CD4-positive, alpha-beta memory T cell (primary cell): ENCODE data around the gene PLPP3. TPM values are rescaled to one million over a fixed set of nuclear protein-coding genes. Genes with fewer than 3 reads are reported as not detected.

ENCODE experiments used
- CTCF ChIA-PET: fragments of 350-600 bp; sonication (Branson Sonifier 250); formaldehyde crosslinking; loops from one replicate; lab custom pipeline; 2021; ENCODE audit warnings: inconsistent platforms; ENCODE audit not compliant: partially characterized antibody; lab: Charles Lee
- POLR2A ChIA-PET: fragments of 350-600 bp; sonication (Branson Sonifier 250); formaldehyde crosslinking; loops from one replicate; lab custom pipeline; 2021; ENCODE audit not compliant: partially characterized antibody; lab: Charles Lee
- DNase-seq, 5 donors: peaks; one replicate each; pipeline versions ENCODE4 v3.0.0 to v3.0.0-alpha.2; 2020 to 2022; ENCODE audit warnings: mixed read lengths in 1 of 5
- H3K27ac ChIP-seq: one replicate; pipeline ENCODE4 v1.7.0; 2013; ENCODE audit warnings: low read depth, low read length
- H3K27me3 ChIP-seq: 2 replicates; pipeline ENCODE4 v1.7.0; 2013; ENCODE audit warnings: mild to moderate bottlenecking, low read length, moderate library complexity; ENCODE audit not compliant: insufficient read depth
- H3K36me3 ChIP-seq: 2 replicates; pipeline ENCODE4 v1.7.0; 2013; ENCODE audit warnings: mild to moderate bottlenecking, low read length, moderate library complexity; ENCODE audit not compliant: insufficient read depth
- H3K4me1 ChIP-seq: 2 replicates; pipeline ENCODE4 v1.7.0; 2013; ENCODE audit warnings: mild to moderate bottlenecking, low read length, moderate library complexity; ENCODE audit not compliant: insufficient read depth
- H3K4me3 ChIP-seq, 2 donors: one replicate each; pipeline ENCODE4 v1.7.0; 2013; ENCODE audit warnings: low read length in 2 of 2, mild to moderate bottlenecking in 1 of 2
- H3K9me3 ChIP-seq, 2 donors: one replicate each; pipeline ENCODE4 v1.7.0; 2013; ENCODE audit warnings: low read length in 2 of 2, control low read depth in 1 of 2; ENCODE audit not compliant: control insufficient read depth in 1 of 2
- H3K27ac Mint-ChIP-seq, 7 donors: one replicate each; pipeline ENCODE4 v1.8.0; 2020 to 2021; ENCODE audit warnings: mixed read lengths in 7 of 7, mild to moderate bottlenecking in 6 of 7, inconsistent platforms in 3 of 7, moderate library complexity in 3 of 7
- H3K27me3 Mint-ChIP-seq, 2 donors: one replicate each; pipeline ENCODE4 v1.8.0; 2020 to 2021; ENCODE audit warnings: mixed read lengths in 2 of 2
- H3K36me3 Mint-ChIP-seq, 2 donors: one replicate each; pipeline ENCODE4 v1.8.0; 2020 to 2021; ENCODE audit warnings: mixed read lengths in 2 of 2, inconsistent platforms in 1 of 2, mild to moderate bottlenecking in 1 of 2
- H3K4me1 Mint-ChIP-seq, 4 donors: one replicate each; pipeline ENCODE4 v1.8.0; 2020 to 2021; ENCODE audit warnings: mixed read lengths in 4 of 4, mild to moderate bottlenecking in 1 of 4
- H3K4me3 Mint-ChIP-seq, 8 donors: one replicate each; pipeline ENCODE4 v1.8.0; 2020 to 2021; ENCODE audit warnings: mixed read lengths in 8 of 8, mild to moderate bottlenecking in 7 of 8, moderate library complexity in 6 of 8, inconsistent platforms in 3 of 8
- H3K9me3 Mint-ChIP-seq, 8 donors: one replicate each; pipeline ENCODE4 v1.8.0; 2020 to 2021; ENCODE audit warnings: mixed read lengths in 8 of 8, mild to moderate bottlenecking in 5 of 8, inconsistent platforms in 3 of 8, moderate library complexity in 1 of 8
- intact Hi-C: fragments of 100-400 bp; cut with micrococcal nuclease; formaldehyde crosslinking; loops from one replicate; pipeline ENCODE4 v1.15.1; 2023
- polyA plus RNA-seq, 2 donors: library from polyadenylated mRNA; unstranded; fragments of 300-500 nt; fragmentation: Illumina TruSeq; gene quantifications; one replicate each; pipeline ENCODE4 v1.2.3, GENCODE V29; 2021
- total RNA-seq, 2 experiments: library from RNA; stranded (reverse); gene quantifications; one replicate each; pipeline ENCODE4 v1.2.3, GENCODE V29; 2021

PLPP3 gene
- total and polyA plus RNA-seq, 4 experiments from 2014 or later: 0.61 to 0.94 TPM; not detected in 2

DNA sequence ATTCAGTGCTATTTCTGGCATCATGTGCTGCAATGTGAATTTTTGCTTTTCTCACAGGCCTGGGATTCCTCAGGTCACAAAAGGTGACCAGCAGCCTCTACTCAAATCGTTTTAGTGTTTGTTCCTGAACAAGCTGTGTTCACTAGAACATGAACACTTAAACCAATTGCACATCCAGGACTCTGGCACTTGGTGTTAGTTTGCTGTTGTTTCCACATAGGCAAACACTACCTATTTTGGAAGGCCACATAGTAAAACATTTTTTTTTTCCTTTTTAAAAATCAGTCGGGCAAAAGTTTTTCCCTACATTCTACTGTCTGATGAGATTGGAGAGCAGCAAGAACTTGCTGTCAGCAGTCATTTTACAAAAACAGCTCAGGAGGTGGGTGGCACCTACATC is 83.2 kb downstream of the PLPP3 start:
- no peaks in the 10 kb centered on the region for H3K4me1 ChIP-seq
- Mint-ChIP-seq H3K36me3 (no peaks in the 10 kb centered on the region), H3K4me1 (no peaks in the 10 kb centered on the region), H3K27me3 (peaks cover 3 to 4% of the 10 kb centered on the region in 2 donors), H3K4me3 (no peak overlapping the region), H3K9me3 (peaks cover 0 to 9% (median 2%) of the 10 kb centered on the region in 8 donors), H3K27ac (no peak overlapping the region)
- ChIA-PET POLR2A (no interaction called here), CTCF (no interaction called here)
- intact Hi-C loops: no loop called here
- H3K27me3 ChIP-seq: no peaks in the 10 kb centered on the region
- no peak for DNase-seq
- no peaks in the 10 kb centered on the region for H3K9me3 ChIP-seq
- H3K36me3 ChIP-seq: no peaks in the 10 kb centered on the region
- no peak overlapping the region for H3K27ac ChIP-seq
- H3K4me3 ChIP-seq: no peak overlapping the region

DNA sequence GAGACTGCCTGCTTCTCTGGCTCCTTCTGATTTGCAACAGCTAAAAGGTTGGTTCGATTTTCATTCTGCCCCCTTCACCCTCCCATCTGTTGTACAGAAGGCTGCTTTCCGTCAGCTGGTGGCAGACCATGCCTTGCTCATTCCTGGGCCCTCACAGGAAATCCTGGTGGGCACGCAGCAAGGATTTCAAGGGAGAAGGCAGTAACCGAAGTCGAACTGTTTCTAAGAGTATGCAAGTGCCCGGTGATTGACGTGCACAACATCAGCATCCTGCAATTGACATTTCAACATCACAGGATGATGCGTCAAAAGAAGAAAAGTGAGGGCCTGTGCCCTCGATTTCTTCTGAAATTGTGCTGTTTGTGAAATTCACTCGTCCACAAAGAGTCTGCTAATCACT is 83.8 kb downstream of the PLPP3 start:
- Mint-ChIP-seq H3K4me1 (no peaks in the 10 kb centered on the region), H3K27ac (no peak overlapping the region), H3K27me3 (peaks cover 3 to 4% of the 10 kb centered on the region in 2 donors), H3K9me3 (peaks cover 0 to 9% (median 2%) of the 10 kb centered on the region in 8 donors), H3K4me3 (no peak overlapping the region), H3K36me3 (no peaks in the 10 kb centered on the region)
- Histone ChIP-seq H3K9me3 (no peaks in the 10 kb centered on the region), H3K27ac (no peak overlapping the region), H3K27me3 (no peaks in the 10 kb centered on the region), H3K36me3 (no peaks in the 10 kb centered on the region), H3K4me1 (no peaks in the 10 kb centered on the region), H3K4me3 (no peak overlapping the region)
- intact Hi-C loops: no loop called here
- no peak for DNase-seq
- ChIA-PET POLR2A (no interaction called here), CTCF (interaction anchor here (1.8 kb wide), 1 partner anchor 9 kb away, joined by 4 read pairs; no protein-coding TSS in a partner anchor)

DNA sequence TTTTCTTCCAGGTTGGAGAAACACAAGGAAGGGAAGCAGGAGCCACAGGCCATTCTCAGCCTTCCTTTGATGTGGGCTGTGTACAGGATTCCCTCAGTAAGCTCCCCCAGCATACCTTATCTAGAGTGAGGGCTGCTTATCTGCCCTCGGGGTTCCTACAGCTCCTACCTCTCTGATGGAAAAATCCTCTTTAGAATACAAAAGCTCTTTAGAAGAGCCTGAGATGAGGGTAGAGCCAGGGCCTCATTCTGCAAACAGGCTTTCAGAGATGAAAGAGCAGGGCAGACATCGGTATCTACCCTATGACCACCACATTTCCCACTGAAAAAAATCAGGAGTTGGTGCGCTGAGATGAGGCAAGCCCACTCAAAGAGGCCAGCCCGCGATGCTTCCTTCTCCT is 85.1 kb downstream of the PLPP3 start:
- no peaks in the 10 kb centered on the region for H3K9me3 ChIP-seq
- no peak overlapping the region for H3K27ac ChIP-seq
- Mint-ChIP-seq H3K4me3 (no peak overlapping the region), H3K9me3 (peaks cover 0 to 9% (median 2%) of the 10 kb centered on the region in 8 donors), H3K27me3 (peaks cover 3 to 4% of the 10 kb centered on the region in 2 donors), H3K4me1 (no peaks in the 10 kb centered on the region), H3K36me3 (no peaks in the 10 kb centered on the region), H3K27ac (no peak overlapping the region)
- intact Hi-C loops: no loop called here
- no peaks in the 10 kb centered on the region for H3K4me1 ChIP-seq
- ChIA-PET CTCF (interaction anchor here (1.8 kb wide), 1 partner anchor 11 kb away, joined by 4 read pairs; no protein-coding TSS in a partner anchor), POLR2A (no interaction called here)
- H3K4me3 ChIP-seq: no peak overlapping the region
- DNase-seq: no peak
- no peaks in the 10 kb centered on the region for H3K27me3 ChIP-seq
- no peaks in the 10 kb centered on the region for H3K36me3 ChIP-seq

DNA sequence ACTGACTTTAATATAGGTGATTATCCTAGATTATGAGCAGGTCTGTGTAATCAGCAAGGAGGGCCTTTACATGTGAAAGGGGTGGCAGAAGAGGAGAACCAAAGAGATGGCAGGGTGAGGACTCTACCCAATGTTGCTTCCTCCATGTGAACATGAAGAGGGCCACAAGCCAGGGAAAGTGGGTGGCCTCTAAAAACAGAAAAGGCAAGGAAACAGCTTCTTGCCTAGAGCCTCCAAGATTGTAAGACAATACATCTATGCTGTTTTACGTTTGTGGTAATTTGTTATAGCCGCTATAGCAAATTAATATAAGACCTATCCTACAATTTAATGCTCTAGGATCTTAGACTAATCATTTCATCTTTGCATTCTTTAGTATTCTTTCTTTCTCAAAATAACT is 85.5 kb downstream of the PLPP3 start:
- Histone ChIP-seq H3K36me3 (no peaks in the 10 kb centered on the region), H3K27ac (no peak overlapping the region), H3K27me3 (no peaks in the 10 kb centered on the region), H3K4me1 (no peaks in the 10 kb centered on the region), H3K4me3 (no peak overlapping the region), H3K9me3 (no peaks in the 10 kb centered on the region)
- intact Hi-C loops: no loop called here
- DNase-seq: no peak
- H3K27me3 Mint-ChIP-seq: peaks cover 0 to 4% of the 10 kb centered on the region in 2 donors
- H3K9me3 Mint-ChIP-seq: peaks cover 0 to 9% (median 2%) of the 10 kb centered on the region in 8 donors
- H3K27ac Mint-ChIP-seq: no peak overlapping the region
- ChIA-PET POLR2A (no interaction called here), CTCF (interaction anchor here (1.8 kb wide), 1 partner anchor 11 kb away, joined by 4 read pairs; no protein-coding TSS in a partner anchor)
- no peaks in the 10 kb centered on the region for H3K4me1 Mint-ChIP-seq
- no peak overlapping the region for H3K4me3 Mint-ChIP-seq
- no peaks in the 10 kb centered on the region for H3K36me3 Mint-ChIP-seq

DNA sequence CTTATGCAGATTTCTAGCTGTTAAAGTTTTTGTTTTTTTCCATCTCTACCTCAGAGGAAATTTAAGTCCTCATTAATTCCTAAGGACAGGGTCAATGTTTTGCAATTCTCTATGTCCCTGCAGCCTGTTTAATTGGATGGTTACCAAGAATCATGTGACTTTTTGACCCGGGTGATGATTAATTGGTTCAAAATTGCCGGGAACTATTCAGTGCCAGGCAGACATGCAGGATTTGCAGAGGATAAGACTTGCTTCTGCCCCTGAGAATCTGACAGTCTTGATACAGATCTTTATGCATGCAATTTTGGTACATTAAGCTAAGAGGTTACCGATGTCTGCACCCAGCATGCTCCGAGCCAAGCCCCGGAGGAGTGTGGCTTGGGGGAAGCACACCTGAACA is 87.9 kb downstream of the PLPP3 start:
- Mint-ChIP-seq H3K27ac (no peak overlapping the region), H3K4me1 (no peaks in the 10 kb centered on the region), H3K36me3 (no peaks in the 10 kb centered on the region), H3K27me3 (peaks cover 0 to 4% of the 10 kb centered on the region in 2 donors), H3K9me3 (peaks cover 0 to 9% (median under 1%) of the 10 kb centered on the region in 8 donors), H3K4me3 (no peak overlapping the region)
- H3K4me3 ChIP-seq: no peak overlapping the region
- intact Hi-C loops: no loop called here
- no peaks in the 10 kb centered on the region for H3K4me1 ChIP-seq
- no peaks in the 10 kb centered on the region for H3K36me3 ChIP-seq
- no peak overlapping the region for H3K27ac ChIP-seq
- H3K9me3 ChIP-seq: no peaks in the 10 kb centered on the region
- DNase-seq: no peak
- POLR2A ChIA-PET: no interaction called here
- H3K27me3 ChIP-seq: no peaks in the 10 kb centered on the region
- CTCF ChIA-PET: no interaction called here

DNA sequence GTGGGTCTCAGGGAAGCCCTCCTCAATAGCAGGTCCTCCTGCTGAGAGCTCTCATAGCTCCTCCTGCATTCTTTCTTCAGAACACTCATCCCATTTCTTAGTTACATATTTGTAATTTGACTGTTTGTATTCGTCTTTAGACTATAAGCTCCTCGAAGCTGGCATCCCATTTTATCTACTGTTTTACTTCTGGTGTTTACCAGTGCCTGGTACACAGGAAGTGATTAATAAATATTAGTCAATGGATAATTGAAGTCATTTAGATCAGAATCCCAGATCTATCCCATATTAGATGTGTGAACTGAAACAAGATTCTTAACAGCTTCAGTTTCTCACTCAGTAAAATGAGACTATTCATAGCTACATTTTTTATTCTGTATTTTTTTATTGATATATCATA is 88.7 kb downstream of the PLPP3 start:
- Histone ChIP-seq H3K4me3 (no peak overlapping the region), H3K4me1 (no peaks in the 10 kb centered on the region), H3K9me3 (no peaks in the 10 kb centered on the region), H3K27ac (no peak overlapping the region), H3K27me3 (no peaks in the 10 kb centered on the region), H3K36me3 (no peaks in the 10 kb centered on the region)
- ChIA-PET POLR2A (no interaction called here), CTCF (interaction anchor here (0.9 kb wide), 1 partner anchor 8 kb away, joined by 3 read pairs; no protein-coding TSS in a partner anchor)
- no peaks in the 10 kb centered on the region for H3K36me3 Mint-ChIP-seq
- no peak overlapping the region for H3K27ac Mint-ChIP-seq
- no peaks in the 10 kb centered on the region for H3K4me1 Mint-ChIP-seq
- intact Hi-C loops: no loop called here
- H3K9me3 Mint-ChIP-seq: peaks cover 0 to 14% (median 0%) of the 10 kb centered on the region in 8 donors
- no peak overlapping the region for H3K4me3 Mint-ChIP-seq
- H3K27me3 Mint-ChIP-seq: peaks cover 1 to 4% of the 10 kb centered on the region in 2 donors
- no peak for DNase-seq

DNA sequence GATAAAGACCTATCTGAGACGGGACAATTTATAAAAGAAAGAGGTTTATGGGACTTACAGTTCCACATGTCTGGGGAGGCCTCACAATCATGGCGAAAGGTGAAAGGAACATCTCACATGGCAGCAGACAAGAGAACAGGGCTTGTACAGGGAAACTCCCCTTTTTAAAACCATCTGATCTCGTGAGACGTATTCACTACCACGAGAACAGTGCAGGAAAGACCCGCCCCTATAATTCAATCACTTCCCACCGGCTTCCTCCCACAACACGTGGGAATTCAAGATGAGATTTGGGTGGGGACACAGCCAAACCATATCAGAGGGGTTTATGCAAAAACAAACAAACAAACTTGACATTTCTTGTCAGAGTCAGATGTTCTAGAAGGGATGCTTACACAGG is 89.7 kb downstream of the PLPP3 start:
- H3K27ac ChIP-seq: no peak overlapping the region
- Mint-ChIP-seq H3K4me1 (no peaks in the 10 kb centered on the region), H3K27ac (no peak overlapping the region), H3K36me3 (no peaks in the 10 kb centered on the region), H3K4me3 (no peak overlapping the region), H3K9me3 (peaks cover 0 to 14% (median 0%) of the 10 kb centered on the region in 8 donors), H3K27me3 (peaks cover 1 to 4% of the 10 kb centered on the region in 2 donors)
- CTCF ChIA-PET: no interaction called here
- intact Hi-C loops: no loop called here
- no peak overlapping the region for H3K4me3 ChIP-seq
- POLR2A ChIA-PET: no interaction called here
- no peaks in the 10 kb centered on the region for H3K9me3 ChIP-seq
- H3K4me1 ChIP-seq: no peaks in the 10 kb centered on the region
- H3K36me3 ChIP-seq: no peaks in the 10 kb centered on the region
- H3K27me3 ChIP-seq: no peaks in the 10 kb centered on the region
- no peak for DNase-seq
